ENCODE measurements around the gene NT5M. TPM values are rescaled to one million over a fixed set of nuclear protein-coding genes. Genes with fewer than 3 reads are reported as not detected.

Gene NT5M
- total RNA-seq, 1 experiment from 2014 or later, result 10.2 TPM

GRCh38 chr17:17393976-17394375, 90.8 kb downstream of the NT5M start:
- H3K4me3 ChIP-seq (replicated peaks in 1 of 2; ENCODE audit: low read depth in 1 of 2, low read length in 2 of 2), result no peak overlapping the region
- H3K9me3 ChIP-seq (ENCODE audit: control insufficient read depth in 1 of 2, insufficient read depth in 1 of 2, low read depth in 1 of 2, low read length in 2 of 2), result no peaks in the 10 kb centered on the region; a peak in 1 of 4 replicates
- H3K9ac ChIP-seq (ENCODE audit: low read length), result no peak overlapping the region
- H3K9me2 ChIP-seq (ENCODE audit: insufficient read depth), result no peaks in the 10 kb centered on the region
- H3K4me1 ChIP-seq (ENCODE audit: control insufficient read depth in 1 of 2, insufficient read depth in 2 of 2, low read length in 2 of 2), result no peaks in the 10 kb centered on the region
- intact Hi-C loops (cut with micrococcal nuclease), result no loop called here
- no peak overlapping the region for H3K4me2 ChIP-seq (ENCODE audit: low read length)
- no TSS peak for BruUV-seq (replicated peaks)
- H3K27me3 ChIP-seq (ENCODE audit: insufficient read depth, low read length), result no peaks in the 10 kb centered on the region
- H3K36me3 ChIP-seq (ENCODE audit: control insufficient read depth in 1 of 2, insufficient read depth in 2 of 2, low read length in 2 of 2), result no peaks in the 10 kb centered on the region
- H3K27ac ChIP-seq (ENCODE audit: low read depth, low read length), result no peak overlapping the region
- no peak for ATAC-seq
- ChIA-PET RAD21 (ENCODE audit: low non-redundant PET in 1 of 2, low total read pairs in 2 of 2, uncharacterized antibody in 2 of 2, unreplicated experiment in 2 of 2) (interaction anchor here in 1 of 2 experiments (0.6 kb wide), 1 partner anchor 447 kb away, joined by 3 read pairs; no protein-coding TSS in a partner anchor), POLR2A (no interaction called here), CTCF (no interaction called here)
- no peaks in the 10 kb centered on the region for H4K20me1 ChIP-seq (ENCODE audit: insufficient read depth)
- H2AFZ ChIP-seq (ENCODE audit: low read depth, low read length, poor library complexity, severe bottlenecking), result no peak overlapping the region
- TF ChIP-seq FOSL1 (IDR thresholded peaks at IDR 0.05; ENCODE audit: low read depth) (no peak), TCF7L2 (IDR thresholded peaks at IDR 0.05; ENCODE audit: borderline replicate concordance, extremely low read depth, insufficient read depth, insufficient read length) (no peak), ZNF274 (IDR thresholded peaks at IDR 0.05; ENCODE audit: low read depth, low read length) (no peak), EZH2phosphoT487 (IDR thresholded peaks at IDR 0.05; ENCODE audit: borderline replicate concordance) (no peak), RAD21 (IDR thresholded peaks at IDR 0.05; ENCODE audit: low read depth) (no peak), ZFX (IDR thresholded peaks at IDR 0.05) (no peak), SRF (IDR thresholded peaks at IDR 0.05; ENCODE audit: low read depth) (no peak), SP1 (IDR thresholded peaks at IDR 0.05; ENCODE audit: low read depth) (no peak), JUND (IDR thresholded peaks at IDR 0.05) (no peak), POLR2AphosphoS5 (IDR thresholded peaks at IDR 0.05; ENCODE audit: low read depth, low read length) (no peak), CTCF (IDR thresholded peaks at IDR 0.05 in 2 of 3, conservative IDR thresholded peaks at IDR 0.05 in 1 of 3; ENCODE audit: borderline replicate concordance in 1 of 3, insufficient read depth in 1 of 3, low read depth in 2 of 3, low read length in 2 of 3) (no peak), POLR2A (IDR thresholded peaks at IDR 0.05; ENCODE audit: borderline replicate concordance, extremely low read depth, insufficient read depth, insufficient read length) (no peak), ELF1 (IDR thresholded peaks at IDR 0.05; ENCODE audit: borderline replicate concordance, low read depth) (no peak)
- TF ChIP-seq, protein P1, sequence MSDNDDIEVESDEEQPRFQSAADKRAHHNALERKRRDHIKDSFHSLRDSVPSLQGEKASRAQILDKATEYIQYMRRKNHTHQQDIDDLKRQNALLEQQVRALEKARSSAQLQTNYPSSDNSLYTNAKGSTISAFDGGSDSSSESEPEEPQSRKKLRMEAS (IDR thresholded peaks at IDR 0.05), result no peak
- TF ChIP-seq, protein P2, sequence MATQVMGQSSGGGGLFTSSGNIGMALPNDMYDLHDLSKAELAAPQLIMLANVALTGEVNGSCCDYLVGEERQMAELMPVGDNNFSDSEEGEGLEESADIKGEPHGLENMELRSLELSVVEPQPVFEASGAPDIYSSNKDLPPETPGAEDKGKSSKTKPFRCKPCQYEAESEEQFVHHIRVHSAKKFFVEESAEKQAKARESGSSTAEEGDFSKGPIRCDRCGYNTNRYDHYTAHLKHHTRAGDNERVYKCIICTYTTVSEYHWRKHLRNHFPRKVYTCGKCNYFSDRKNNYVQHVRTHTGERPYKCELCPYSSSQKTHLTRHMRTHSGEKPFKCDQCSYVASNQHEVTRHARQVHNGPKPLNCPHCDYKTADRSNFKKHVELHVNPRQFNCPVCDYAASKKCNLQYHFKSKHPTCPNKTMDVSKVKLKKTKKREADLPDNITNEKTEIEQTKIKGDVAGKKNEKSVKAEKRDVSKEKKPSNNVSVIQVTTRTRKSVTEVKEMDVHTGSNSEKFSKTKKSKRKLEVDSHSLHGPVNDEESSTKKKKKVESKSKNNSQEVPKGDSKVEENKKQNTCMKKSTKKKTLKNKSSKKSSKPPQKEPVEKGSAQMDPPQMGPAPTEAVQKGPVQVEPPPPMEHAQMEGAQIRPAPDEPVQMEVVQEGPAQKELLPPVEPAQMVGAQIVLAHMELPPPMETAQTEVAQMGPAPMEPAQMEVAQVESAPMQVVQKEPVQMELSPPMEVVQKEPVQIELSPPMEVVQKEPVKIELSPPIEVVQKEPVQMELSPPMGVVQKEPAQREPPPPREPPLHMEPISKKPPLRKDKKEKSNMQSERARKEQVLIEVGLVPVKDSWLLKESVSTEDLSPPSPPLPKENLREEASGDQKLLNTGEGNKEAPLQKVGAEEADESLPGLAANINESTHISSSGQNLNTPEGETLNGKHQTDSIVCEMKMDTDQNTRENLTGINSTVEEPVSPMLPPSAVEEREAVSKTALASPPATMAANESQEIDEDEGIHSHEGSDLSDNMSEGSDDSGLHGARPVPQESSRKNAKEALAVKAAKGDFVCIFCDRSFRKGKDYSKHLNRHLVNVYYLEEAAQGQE (IDR thresholded peaks at IDR 0.05; ENCODE audit: low read depth), result no peak
- no peaks in the 10 kb centered on the region for H3K79me2 ChIP-seq (ENCODE audit: insufficient read depth, low read length)
- no peak for DNase-seq (ENCODE audit: low read depth, low spot score)
